ENCODE results near the gene SMOC1.

Gene SMOC1

GRCh38 chr14:69987406-69988121 is 108.3 kb downstream of the SMOC1 start:
- no peak for DNase-seq

DNA sequence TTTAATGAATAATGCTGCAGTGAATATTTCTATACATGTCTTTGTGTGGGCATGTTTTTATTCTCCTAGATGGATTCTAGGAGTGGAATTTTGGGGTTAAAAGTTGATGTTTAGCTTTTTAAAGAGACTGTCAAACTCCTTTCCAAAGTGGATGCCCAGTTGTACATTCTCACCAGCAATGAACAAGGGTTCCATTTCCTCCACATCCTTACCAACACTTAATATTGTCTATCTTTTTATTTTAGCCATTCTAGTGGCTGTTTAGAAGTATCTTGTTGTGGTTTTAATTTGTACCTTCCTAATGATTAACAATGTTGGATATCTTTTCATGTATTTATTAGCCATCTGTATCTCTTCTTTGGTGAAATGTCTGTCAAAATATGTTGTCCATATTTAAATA is 109.8 kb downstream of the SMOC1 start:
- DNase-seq = no peak

GRCh38 chr14:69989622-69990021 is 110.4 kb downstream of the SMOC1 start:
- DNase-seq = no peak

GRCh38 chr14:69990323-69990722 is 111.1 kb downstream of the SMOC1 start:
- DNase-seq = no peak

DNA sequence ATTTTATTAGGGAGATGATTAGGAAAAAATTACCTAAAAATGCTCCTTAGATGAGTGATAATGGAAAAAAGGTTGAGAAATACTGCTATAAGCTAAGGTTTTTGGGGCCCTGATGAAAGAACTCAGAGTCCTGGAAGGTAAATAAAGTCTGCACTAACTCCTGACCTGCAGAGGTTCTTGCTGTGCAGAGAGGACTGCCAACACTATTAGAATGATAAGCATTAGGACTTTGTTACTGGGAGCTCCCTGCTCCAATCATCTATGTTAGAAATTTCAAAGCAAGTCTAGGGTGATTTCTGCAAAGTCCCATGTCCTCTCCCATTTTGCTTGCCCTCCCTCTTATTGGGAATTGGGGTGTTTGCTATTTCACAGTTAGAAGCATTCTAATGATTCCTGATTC is 112.2 kb downstream of the SMOC1 start:
- DNase-seq = no peak

GRCh38 chr14:69992564-69992963 is 113.3 kb downstream of the SMOC1 start:
- no peak for DNase-seq

- no peak for DNase-seq
Observed at GRCh38 chr14:69993326-69993725, 114.1 kb downstream of the SMOC1 start.

DNA sequence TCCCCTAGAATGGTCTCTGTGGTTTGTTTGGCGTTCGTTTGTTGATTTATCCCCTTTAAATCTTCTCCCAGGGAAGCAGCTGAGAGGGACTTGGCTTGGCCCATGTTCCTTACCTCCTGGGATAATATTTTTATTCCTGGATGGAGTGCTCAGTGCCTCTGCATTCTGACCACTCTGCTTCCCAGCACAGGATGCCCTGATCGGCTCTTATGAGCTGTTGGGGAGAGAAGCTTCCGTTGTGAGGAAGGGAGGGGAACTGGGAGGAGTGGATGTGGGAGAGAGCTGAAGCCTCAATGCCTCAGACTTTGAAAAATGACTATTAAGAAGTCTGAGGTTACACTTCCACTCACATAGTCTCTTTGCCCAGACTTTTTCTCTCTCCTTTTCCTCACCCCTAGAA is 114.8 kb downstream of the SMOC1 start:
- no peak for DNase-seq

GRCh38 chr14:69996216-69996615 is 117.0 kb downstream of the SMOC1 start:
- DNase-seq = no peak

- no peak for DNase-seq
Observed at GRCh38 chr14:69997849-69998248, 118.6 kb downstream of the SMOC1 start.

DNA sequence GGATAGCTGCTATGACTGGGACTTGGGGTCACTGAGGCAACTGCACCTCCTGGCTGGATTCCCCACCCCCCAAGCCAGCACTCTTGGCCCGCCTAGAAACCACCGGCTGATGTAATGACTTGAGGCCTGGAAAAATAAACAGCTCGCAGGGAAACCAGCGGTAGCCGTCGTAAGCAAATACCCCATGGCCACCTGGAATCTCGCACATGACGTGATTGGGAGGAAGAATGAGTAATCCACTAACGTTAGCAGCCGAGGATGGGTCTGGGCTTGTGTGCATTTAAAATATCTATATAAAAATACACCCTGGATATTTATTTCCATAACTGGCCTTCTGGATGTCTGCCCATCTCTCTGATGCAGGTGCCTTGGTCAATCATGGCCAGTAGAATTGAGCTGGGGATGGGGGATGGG is 120.1 kb downstream of the SMOC1 start:
- no peak for DNase-seq

- no peak for DNase-seq
Observed at GRCh38 chr14:70000601-70001000, 121.4 kb downstream of the SMOC1 start.

- DNase-seq = no peak
Observed at GRCh38 chr14:70002589-70003346, 123.6 kb downstream of the SMOC1 start.

DNA sequence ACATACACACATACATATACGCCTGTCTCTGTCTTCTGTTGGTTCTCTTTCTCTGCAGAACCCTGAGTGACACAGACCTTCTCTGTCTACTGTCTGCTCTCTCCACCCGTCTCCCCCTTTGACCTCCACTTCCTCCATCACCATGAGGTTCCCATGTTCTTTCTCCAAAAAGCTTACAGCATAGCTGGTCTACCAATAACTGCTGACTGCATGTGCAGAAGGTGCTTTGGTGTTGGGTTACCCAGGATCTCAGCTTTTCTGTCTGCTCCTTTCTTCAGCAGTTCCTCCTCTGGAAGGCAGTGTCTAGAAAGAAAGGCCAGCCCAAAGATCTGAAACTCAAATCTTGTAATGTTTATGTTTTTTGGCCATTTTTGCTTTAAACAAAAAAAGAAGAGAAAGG is 125.6 kb downstream of the SMOC1 start:
- no peak for DNase-seq

DNA sequence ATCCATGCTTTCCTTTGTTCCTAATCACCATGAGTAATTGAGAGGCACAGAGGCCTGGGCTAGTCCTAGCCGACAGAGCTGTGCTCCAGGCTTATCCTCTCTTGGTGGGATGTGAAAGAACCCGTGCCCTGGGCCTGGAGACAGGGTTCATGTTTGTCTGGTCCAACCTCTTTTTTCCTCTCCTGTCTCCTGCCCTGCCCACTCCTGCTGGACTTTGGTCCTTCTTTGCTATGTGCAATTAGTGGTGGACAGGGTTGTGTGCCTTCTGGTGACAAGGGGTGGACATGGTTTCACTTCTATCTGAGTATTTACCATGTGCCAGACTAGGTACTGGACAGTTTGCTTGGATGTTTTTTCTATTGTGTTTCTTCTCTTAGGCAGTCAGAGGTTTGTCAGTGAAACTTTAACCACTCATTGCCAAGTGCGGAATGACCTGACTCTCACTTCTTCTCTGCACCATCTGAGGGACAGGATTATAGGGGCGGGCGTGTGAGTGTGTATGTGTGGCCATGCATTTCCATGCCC is 126.1 kb downstream of the SMOC1 start:
- DNase-seq = no peak

- no peak for DNase-seq
Observed at GRCh38 chr14:70006699-70007098, 127.5 kb downstream of the SMOC1 start.

DNA sequence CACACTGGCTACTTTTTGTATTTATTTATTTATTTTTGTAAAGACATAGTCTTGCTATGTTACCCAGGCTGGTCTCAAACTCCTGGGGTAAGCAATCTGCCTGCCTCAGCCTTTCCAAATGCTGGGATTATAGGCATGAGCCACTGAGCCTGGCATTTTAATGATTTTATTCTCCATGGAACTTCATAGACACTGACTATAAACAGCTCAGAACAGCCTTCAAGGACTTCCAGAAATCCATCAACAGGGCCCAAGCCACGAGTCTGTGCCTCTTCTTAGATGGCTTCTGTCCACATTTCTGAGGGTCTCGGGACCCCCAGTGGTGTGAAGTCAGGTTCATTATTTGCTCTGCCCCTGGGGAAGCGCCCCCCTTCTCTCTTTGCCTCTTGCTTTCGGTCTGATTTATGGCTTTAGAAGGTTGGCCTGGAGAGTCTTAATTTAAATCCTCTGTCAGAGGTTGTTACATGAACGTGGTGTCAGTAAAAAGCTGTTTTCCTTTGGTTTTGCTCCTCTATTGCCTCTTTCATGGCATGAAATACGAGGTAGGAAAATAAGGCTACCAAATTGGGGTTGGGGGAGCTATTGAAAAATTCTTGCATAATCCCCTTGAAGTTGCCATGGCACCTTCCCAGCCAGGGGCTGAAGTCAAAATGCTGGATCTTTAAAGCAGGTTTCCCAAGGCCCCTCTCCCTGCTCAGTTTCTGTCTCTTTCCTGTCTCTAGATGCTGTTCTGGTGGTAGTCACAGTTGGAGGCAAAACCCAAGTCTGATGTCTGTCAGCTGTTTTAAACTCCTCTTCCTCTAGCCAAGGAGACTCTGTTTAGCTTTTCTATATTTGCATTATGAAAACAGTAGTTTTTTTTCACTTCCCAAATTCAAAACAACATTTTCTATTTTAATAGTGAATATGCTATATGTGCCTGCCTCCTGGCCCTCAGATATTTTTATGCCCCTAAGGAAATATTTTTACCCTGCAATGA is 129.4 kb downstream of the SMOC1 start:
- DNase-seq = no peak

GRCh38 chr14:70009961-70010360 is 130.7 kb downstream of the SMOC1 start:
- DNase-seq = no peak

- DNase-seq = no peak
Observed at GRCh38 chr14:70011098-70011497, 131.9 kb downstream of the SMOC1 start.

DNA sequence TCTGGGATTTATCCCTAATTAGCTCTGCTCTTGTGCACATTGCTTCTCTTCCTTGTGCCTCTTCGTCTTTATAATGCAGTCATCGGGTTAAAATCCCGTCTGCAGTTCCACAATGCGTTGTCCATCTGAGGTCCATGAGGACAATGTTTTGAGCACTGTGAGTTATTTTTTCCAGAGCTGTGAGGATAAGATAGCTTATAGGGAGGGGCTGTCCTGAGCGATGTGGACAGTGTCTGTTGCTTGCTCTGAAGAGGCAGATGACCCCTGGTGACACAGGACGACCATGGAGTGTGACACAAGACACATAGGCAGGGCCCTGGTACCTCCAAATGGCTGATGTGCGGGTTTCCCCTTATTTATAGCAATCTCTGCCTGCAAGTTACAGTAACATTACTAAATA is 132.5 kb downstream of the SMOC1 start:
- DNase-seq = no peak

GRCh38 chr14:70013271-70013873 is 134.2 kb downstream of the SMOC1 start:
- no peak for DNase-seq

- no peak for DNase-seq
Observed at GRCh38 chr14:70014406-70015095, 135.3 kb downstream of the SMOC1 start.

Measured in CD4-positive, alpha-beta T cell treated with Interleukin-15 for 1 hour (primary cell).